ENCODE measurements around the gene TOR1AIP1. TPM values are rescaled to one million over a fixed set of nuclear protein-coding genes. Genes with fewer than 3 reads are reported as not detected.

The TOR1AIP1 gene
- total and polyA plus RNA-seq, 4 donors, result 20.4 to 94.7 (median 32.8) TPM

DNA sequence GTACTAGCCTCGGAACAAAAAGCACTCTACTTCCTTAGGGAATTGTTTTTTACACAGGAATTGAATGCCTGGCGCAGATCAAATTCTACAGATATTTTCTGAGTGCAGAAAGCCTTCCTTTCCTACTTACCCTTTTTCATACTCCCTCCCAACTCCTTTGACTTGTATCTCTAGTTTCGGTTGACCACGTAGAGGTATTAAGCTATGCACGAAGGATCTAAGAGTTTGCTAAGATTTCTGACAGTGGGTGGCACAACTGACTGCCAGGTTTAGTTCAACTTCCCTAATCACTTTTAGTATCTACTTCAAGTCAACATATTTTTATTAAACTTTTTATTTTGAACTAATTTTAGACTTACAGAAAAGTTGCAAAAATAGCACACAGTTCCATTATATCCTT, 9.5 kb upstream of the TOR1AIP1 start:
- no peak for DNase-seq
- no peak overlapping the region for H3K27ac ChIP-seq (ENCODE audit: low read depth in 1 of 2, low read length in 1 of 2)

DNA sequence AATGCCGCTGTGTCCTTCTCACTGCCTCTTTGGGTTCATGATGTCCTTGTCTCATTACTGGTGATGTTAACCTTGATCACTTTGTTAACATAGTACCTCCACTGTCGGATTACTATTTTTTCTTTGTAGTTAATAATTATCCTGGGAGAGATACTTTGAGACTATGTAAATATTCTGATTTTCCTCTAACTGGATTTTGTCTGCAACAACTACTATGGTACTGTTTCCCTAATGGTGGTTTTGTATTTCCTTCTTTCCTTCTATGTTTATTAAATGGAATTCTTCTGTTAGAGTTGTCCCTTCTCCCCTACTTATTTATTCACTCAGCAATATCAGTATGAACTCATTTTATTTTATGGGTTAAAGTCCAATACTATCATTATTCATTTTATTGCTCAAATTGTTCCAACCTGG, 8.6 kb upstream of the TOR1AIP1 start:
- ATAC-seq (ENCODE audit: insufficient read depth, low FRiP score), result no peak
- H3K4me1 ChIP-seq (ENCODE audit: control insufficient read depth in 5 of 5, insufficient read depth in 5 of 5, low read length in 5 of 5), result peaks cover 0 to 20% (median 8%) of the 10 kb centered on the region in 5 donors
- no peak overlapping the region for H3K4me3 ChIP-seq
- no peak overlapping the region for H3K27ac ChIP-seq (ENCODE audit: low read depth in 1 of 2, low read length in 1 of 2)
- no peaks in the 10 kb centered on the region for H3K27me3 ChIP-seq (ENCODE audit: control insufficient read depth in 3 of 3, insufficient read depth in 3 of 3, low read length in 2 of 3)
- DNase-seq, result no peak
- no peak overlapping the region for H3K9ac ChIP-seq (ENCODE audit: insufficient read depth in 1 of 2, low read length in 2 of 2)
- no peaks in the 10 kb centered on the region for H3K9me3 ChIP-seq (ENCODE audit: control insufficient read depth in 4 of 4, insufficient read depth in 3 of 4, low read length in 3 of 4)
- TF ChIP-seq, protein P1, sequence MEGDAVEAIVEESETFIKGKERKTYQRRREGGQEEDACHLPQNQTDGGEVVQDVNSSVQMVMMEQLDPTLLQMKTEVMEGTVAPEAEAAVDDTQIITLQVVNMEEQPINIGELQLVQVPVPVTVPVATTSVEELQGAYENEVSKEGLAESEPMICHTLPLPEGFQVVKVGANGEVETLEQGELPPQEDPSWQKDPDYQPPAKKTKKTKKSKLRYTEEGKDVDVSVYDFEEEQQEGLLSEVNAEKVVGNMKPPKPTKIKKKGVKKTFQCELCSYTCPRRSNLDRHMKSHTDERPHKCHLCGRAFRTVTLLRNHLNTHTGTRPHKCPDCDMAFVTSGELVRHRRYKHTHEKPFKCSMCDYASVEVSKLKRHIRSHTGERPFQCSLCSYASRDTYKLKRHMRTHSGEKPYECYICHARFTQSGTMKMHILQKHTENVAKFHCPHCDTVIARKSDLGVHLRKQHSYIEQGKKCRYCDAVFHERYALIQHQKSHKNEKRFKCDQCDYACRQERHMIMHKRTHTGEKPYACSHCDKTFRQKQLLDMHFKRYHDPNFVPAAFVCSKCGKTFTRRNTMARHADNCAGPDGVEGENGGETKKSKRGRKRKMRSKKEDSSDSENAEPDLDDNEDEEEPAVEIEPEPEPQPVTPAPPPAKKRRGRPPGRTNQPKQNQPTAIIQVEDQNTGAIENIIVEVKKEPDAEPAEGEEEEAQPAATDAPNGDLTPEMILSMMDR (IDR thresholded peaks at IDR 0.05; ENCODE audit: control extremely low read depth, extremely low read depth), result no peak
- WGBS, 2 donors, result 80 to 89% methylated on average over 2 of the region's 2 CpGs
- H3K36me3 ChIP-seq (ENCODE audit: control insufficient read depth in 4 of 4, insufficient read depth in 4 of 4, low read length in 4 of 4), result peaks cover 5 to 14% (median 9%) of the 10 kb centered on the region in 4 donors

More for the DNA sequence above, 9.5 kb upstream of the TOR1AIP1 start:
- Histone ChIP-seq H3K36me3 (ENCODE audit: control insufficient read depth in 4 of 4, insufficient read depth in 4 of 4, low read length in 4 of 4) (peaks cover 7 to 14% (median 9%) of the 10 kb centered on the region in 4 donors), H3K4me1 (ENCODE audit: control insufficient read depth in 5 of 5, insufficient read depth in 5 of 5, low read length in 5 of 5) (peaks cover 0 to 20% (median 8%) of the 10 kb centered on the region in 5 donors), H3K9me3 (ENCODE audit: control insufficient read depth in 4 of 4, insufficient read depth in 3 of 4, low read length in 3 of 4) (no peaks in the 10 kb centered on the region), H3K9ac (ENCODE audit: insufficient read depth in 1 of 2, low read length in 2 of 2) (no peak overlapping the region), H3K4me3 (no peak overlapping the region), H3K27me3 (ENCODE audit: control insufficient read depth in 3 of 3, insufficient read depth in 3 of 3, low read length in 2 of 3) (no peaks in the 10 kb centered on the region)
- ATAC-seq (ENCODE audit: insufficient read depth, low FRiP score), result no peak
- WGBS, 2 donors, result 68 to 73% methylated on average over 5 of the region's 5 CpGs
- TF ChIP-seq, protein P1 (IDR thresholded peaks at IDR 0.05; ENCODE audit: control extremely low read depth, extremely low read depth), result no peak

DNA sequence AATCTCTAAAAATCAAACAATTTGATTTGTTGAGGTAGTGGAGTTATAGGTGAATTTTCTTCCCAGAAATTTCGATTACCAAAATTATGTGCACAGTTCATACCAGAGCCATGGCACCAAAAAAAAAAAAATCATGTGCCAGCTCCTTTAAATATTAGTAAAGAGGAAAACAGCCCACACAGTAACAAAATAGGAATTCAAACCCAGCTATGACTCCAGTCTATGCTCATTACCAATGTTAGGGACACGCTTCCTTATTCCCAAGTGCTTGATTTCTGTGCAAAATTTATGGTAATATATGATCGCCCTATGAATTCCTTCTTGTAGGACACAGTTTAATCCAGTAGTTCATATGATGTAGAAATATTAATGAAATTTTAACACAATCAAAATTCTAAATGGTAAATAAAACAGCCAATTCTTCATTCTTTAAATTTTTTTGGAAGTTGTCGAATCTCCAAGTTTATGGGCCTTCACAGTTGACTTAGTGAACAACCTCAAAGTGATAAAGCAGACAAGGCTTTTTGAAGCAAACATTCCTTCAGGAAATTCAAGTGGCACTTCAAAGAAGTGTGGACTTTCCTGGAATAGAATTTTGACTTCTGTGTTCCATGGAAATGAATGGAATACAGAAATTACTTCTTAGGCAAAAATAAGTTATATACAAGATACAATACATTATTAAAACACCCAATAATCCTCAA, 6.3 kb upstream of the TOR1AIP1 start:
- Histone ChIP-seq H3K9ac (ENCODE audit: insufficient read depth in 1 of 2, low read length in 2 of 2) (no peak overlapping the region), H3K4me3 (no peak overlapping the region), H3K4me1 (ENCODE audit: control insufficient read depth in 5 of 5, insufficient read depth in 5 of 5, low read length in 5 of 5) (peaks cover 0 to 19% (median 8%) of the 10 kb centered on the region in 5 donors), H3K27me3 (ENCODE audit: control insufficient read depth in 3 of 3, insufficient read depth in 3 of 3, low read length in 2 of 3) (no peaks in the 10 kb centered on the region), H3K36me3 (ENCODE audit: control insufficient read depth in 4 of 4, insufficient read depth in 4 of 4, low read length in 4 of 4) (peaks cover 4 to 12% (median 9%) of the 10 kb centered on the region in 4 donors), H3K9me3 (ENCODE audit: control insufficient read depth in 4 of 4, insufficient read depth in 3 of 4, low read length in 3 of 4) (no peaks in the 10 kb centered on the region), H3K27ac (ENCODE audit: low read depth in 1 of 2, low read length in 1 of 2) (no peak overlapping the region)
- DNase-seq (peak in 1 of 3 donors; percentile 30), ATAC-seq (ENCODE audit: insufficient read depth, low FRiP score) (no peak)
- TF ChIP-seq, protein P1 (IDR thresholded peaks at IDR 0.05; ENCODE audit: control extremely low read depth, extremely low read depth), result no peak
- 79 to 84% methylated on average over 4 of the region's 4 CpGs for WGBS, 2 donors

All from lung (tissue), 12 donors.